AG04449 (cell line): ENCODE results near the gene NAPB.
A peak's percentile ranks its signal among the peaks of the same experiment; 100 is the strongest.
"Not testable (repeated sequence)": the region's sequence is repeated elsewhere in the genome, so short reads cannot be mapped to it uniquely, and the experiment has no call there.

Experiments used
- CTCF ChIA-PET: fragments of 350-600 bp; formaldehyde crosslinking; extraction: SDS; loops from one replicate; lab custom pipeline; 2021; ENCODE audit warnings: antibody characterized with exemption; lab: Yijun Ruan, JAX
- POLR2A ChIA-PET: fragments of 400-600, 350-600 bp; formaldehyde crosslinking; extraction: SDS; loops from one replicate; lab custom pipeline; 2020; ENCODE audit warnings: antibody characterized with exemption, inconsistent platforms; lab: Yijun Ruan, JAX
- DNase-seq: peaks from one replicate; pipeline ENCODE4 v3.0.0-alpha.2; 2010; ENCODE audit warnings: low read depth, low spot score
- H3K4me3 ChIP-seq: 2 replicates; pipeline ENCODE4 v1.5.1; 2011; ENCODE audit warnings: low read depth, mild to moderate bottlenecking, control low read depth, low read length
- CTCF ChIP-seq: IDR thresholded peaks from one replicate; pipeline ENCODE4 v1.5.1; 2011; ENCODE audit warnings: mild to moderate bottlenecking, moderate library complexity, low read length, control low read depth, inconsistent platforms; ENCODE audit not compliant: insufficient read depth; ENCODE audit errors: missing control alignments

NAPB gene

GRCh38 chr20:23420943-23421931 is at the start of gene NAPB:
Gene NAPB, minus strand, starts transcription at chr20:23421488. Its CDS starts 86 bp downstream, at chr20:23421402.
- TF ChIP-seq CTCF: peak; percentile 67
- peak within 1 kb of the TSS; percentile 90 for H3K4me3 ChIP-seq
- POLR2A ChIA-PET: interaction anchor here (0.9 kb wide), 1 partner anchor 71 kb away, joined by 5 read pairs; the partner anchor contains the start of gene NXT1
- CTCF ChIA-PET: interaction anchor here (0.7 to 5.9 kb wide), 11 partner anchors 9 to 186 kb away, joined by 3 to 43 read pairs (median 5); partner anchors contain the start of genes CSTL1 and NXT1
- no peak for DNase-seq

GRCh38 chr20:23466961-23467360 is 45.7 kb upstream of the NAPB start:
- CTCF ChIA-PET: not testable (repeated sequence)

GRCh38 chr20:23461180-23461579 is 39.9 kb upstream of the NAPB start:
- DNase-seq: no peak
- no peak overlapping the region for H3K4me3 ChIP-seq
- ChIA-PET POLR2A (no interaction called here), CTCF (no interaction called here)
- TF ChIP-seq CTCF: no peak

More at GRCh38 chr20:23466961-23467360, 45.7 kb upstream of the NAPB start:
- DNase-seq, POLR2A ChIA-PET, H3K4me3 ChIP-seq: not testable (repeated sequence)

GRCh38 chr20:23459461-23460150 is 38.3 kb upstream of the NAPB start:
- ChIA-PET POLR2A (no interaction called here), CTCF (interaction anchor here (1.1 kb wide), 1 partner anchor 147 kb away, joined by 4 read pairs; no protein-coding TSS in a partner anchor)
- no peak overlapping the region for H3K4me3 ChIP-seq
- DNase-seq: no peak
- TF ChIP-seq CTCF: no peak

GRCh38 chr20:23456873-23457272 is 35.6 kb upstream of the NAPB start:
- DNase-seq: no peak
- no peak overlapping the region for H3K4me3 ChIP-seq
- ChIA-PET POLR2A (no interaction called here), CTCF (no interaction called here)
- TF ChIP-seq CTCF: no peak

GRCh38 chr20:23456409-23456808 is 35.1 kb upstream of the NAPB start:
- POLR2A ChIA-PET: no interaction called here
- no peak for TF ChIP-seq CTCF
- CTCF ChIA-PET: no interaction called here
- no peak overlapping the region for H3K4me3 ChIP-seq
- DNase-seq: no peak
